Upper lobe of left lung (tissue), 6 donors: ENCODE measurements around the gene ZNF385B. TPM values are rescaled to one million over a fixed set of nuclear protein-coding genes. Genes with fewer than 3 reads are reported as not detected.

ENCODE experiments used
- ATAC-seq, 2 donors: fragments of 200-7000 bp; cut with Tn5 transposase; one replicate each; pipeline ENCODE4 v1.9.1; 2022; ENCODE audit warnings: mild to moderate bottlenecking in 2 of 2, moderate library complexity in 2 of 2; ENCODE audit not compliant: low FRiP score in 2 of 2
- DNase-seq, 2 donors: peaks; one replicate each; pipeline ENCODE4 v3.0.0-alpha.2; 2019 to 2020
- H3K27ac ChIP-seq, 4 donors: fragments of 200-600 bp; sonication (generic); one replicate each; pipeline ENCODE4 v1.5.1; 2016 to 2019
- H3K27me3 ChIP-seq, 4 donors: fragments of 200-600 bp; sonication (generic); one replicate each; pipeline ENCODE4 v1.5.1; 2017 to 2019
- H3K36me3 ChIP-seq, 4 donors: fragments of 200-600 bp; sonication (generic); one replicate each; pipeline ENCODE4 v1.5.1; 2016 to 2019
- H3K4me1 ChIP-seq, 4 donors: fragments of 200-600 bp; sonication (generic); one replicate each; pipeline ENCODE4 v1.5.1; 2018 to 2019
- H3K4me3 ChIP-seq, 4 donors: fragments of 200-600 bp; sonication (generic); one replicate each; pipeline ENCODE4 v1.5.1; 2017 to 2019; ENCODE audit warnings: mild to moderate bottlenecking in 2 of 4, moderate library complexity in 1 of 4
- H3K9me3 ChIP-seq, 4 donors: fragments of 200-600 bp; sonication (generic); one replicate each; pipeline ENCODE4 v1.5.1; 2018 to 2019
- CTCF ChIP-seq, 6 experiments: fragments of 450-650 bp in 4 of 6; fragments of 200-600 bp in 2 of 6; sonication (generic) in 2 of 6; IDR thresholded peaks; one replicate each; pipeline ENCODE4 v1.5.1; 2016 to 2019; ENCODE audit warnings: antibody characterized with exemption in 6 of 6
- EP300 ChIP-seq, 4 donors: sonication (generic); formaldehyde crosslinking; IDR thresholded peaks; one replicate each; pipeline ENCODE4 v1.5.1; 2017; ENCODE audit warnings: antibody characterized with exemption in 4 of 4, control low read depth in 2 of 4
- POLR2A ChIP-seq, 4 donors: fragments of 450-650 bp; IDR thresholded peaks; one replicate each; pipeline ENCODE4 v1.5.1; 2016 to 2017; ENCODE audit warnings: antibody characterized with exemption in 4 of 4, mild to moderate bottlenecking in 2 of 4
- POLR2AphosphoS5 ChIP-seq, 2 donors: sonication (generic); formaldehyde crosslinking; IDR thresholded peaks; one replicate each; pipeline ENCODE4 v1.5.1; 2017; ENCODE audit warnings: antibody characterized with exemption in 2 of 2
- WGBS, 2 donors: methylation state at CpG; one replicate each; pipeline ENCODE4 v1.1.5; 2017 to 2018; 5-methylcytosine and 5-hydroxymethylcytosine counted together
- total RNA-seq, 6 donors: library from RNA; depleted of rRNA in 4 of 6; stranded (reverse); fragments of >200 nt in 4 of 6; gene quantifications; one replicate each; pipeline versions ENCODE4 v1.1.0 to v1.2.1, GENCODE V29; 2016 to 2021
- donor health status: DM: no; HTN: no; CAD: no; lungs with moderate emphysema.
- donor health status: DM: no; HTN: yes; CAD: no; lungs with severe emphysema.

The ZNF385B gene
- total RNA-seq, 6 donors from 2014 or later = 22.1 to 93.5 (median 40.2) TPM

- H3K27ac ChIP-seq = no peak overlapping the region
- H3K4me1 ChIP-seq = peaks cover 0 to 3% (median 0%) of the 10 kb centered on the region in 4 donors
- no peaks in the 10 kb centered on the region for H3K27me3 ChIP-seq
- 94 to 97% methylated on average over 1 of the region's 1 CpG for WGBS, 2 donors
- H3K4me3 ChIP-seq = no peak overlapping the region
- DNase-seq (no peak), ATAC-seq (no peak)
- TF ChIP-seq EP300 (IDR thresholded peaks at IDR 0.05) (no peak), CTCF (IDR thresholded peaks at IDR 0.05) (no peak), POLR2A (IDR thresholded peaks at IDR 0.05) (no peak), POLR2AphosphoS5 (IDR thresholded peaks at IDR 0.05) (no peak)
- no peaks in the 10 kb centered on the region for H3K36me3 ChIP-seq
- H3K9me3 ChIP-seq = no peaks in the 10 kb centered on the region
These were observed 165.9 kb downstream of the ZNF385B start for GRCh38 chr2:179695486-179695885.

GRCh38 chr2:179694963-179695362 lies 166.4 kb downstream of the ZNF385B start:
- TF ChIP-seq POLR2A (IDR thresholded peaks at IDR 0.05) = no peak
- TF ChIP-seq CTCF (IDR thresholded peaks at IDR 0.05) = no peak
- no peak for TF ChIP-seq POLR2AphosphoS5 (IDR thresholded peaks at IDR 0.05)
- TF ChIP-seq EP300 (IDR thresholded peaks at IDR 0.05) = no peak
- WGBS, 2 donors = 59 to 83% methylated on average over 1 of the region's 1 CpG
- Histone ChIP-seq H3K4me1 (peaks cover 0 to 3% (median 0%) of the 10 kb centered on the region in 4 donors), H3K27me3 (no peaks in the 10 kb centered on the region), H3K36me3 (no peaks in the 10 kb centered on the region), H3K27ac (no peak overlapping the region), H3K9me3 (no peaks in the 10 kb centered on the region), H3K4me3 (no peak overlapping the region)
- no peak for ATAC-seq
- no peak for DNase-seq

- Histone ChIP-seq H3K4me1 (peaks cover 0 to 3% (median 0%) of the 10 kb centered on the region in 4 donors), H3K9me3 (no peaks in the 10 kb centered on the region), H3K27me3 (no peaks in the 10 kb centered on the region), H3K4me3 (no peak overlapping the region), H3K27ac (no peak overlapping the region), H3K36me3 (no peaks in the 10 kb centered on the region)
- 67 to 78% methylated on average over 1 of the region's 1 CpG for WGBS, 2 donors
- TF ChIP-seq EP300 (IDR thresholded peaks at IDR 0.05) = no peak
- no peak for TF ChIP-seq CTCF (IDR thresholded peaks at IDR 0.05)
- no peak for TF ChIP-seq POLR2AphosphoS5 (IDR thresholded peaks at IDR 0.05)
- TF ChIP-seq POLR2A (IDR thresholded peaks at IDR 0.05) = no peak
- DNase-seq (no peak), ATAC-seq (no peak)
These were observed 168.8 kb downstream of the ZNF385B start for GRCh38 chr2:179692610-179693009.

GRCh38 chr2:179692043-179692442 lies 169.4 kb downstream of the ZNF385B start:
- no peak overlapping the region for H3K27ac ChIP-seq
- H3K27me3 ChIP-seq = no peaks in the 10 kb centered on the region
- no peak overlapping the region for H3K4me3 ChIP-seq
- TF ChIP-seq POLR2AphosphoS5 (IDR thresholded peaks at IDR 0.05) (no peak), POLR2A (IDR thresholded peaks at IDR 0.05) (no peak), EP300 (IDR thresholded peaks at IDR 0.05) (no peak), CTCF (IDR thresholded peaks at IDR 0.05) (no peak)
- ATAC-seq (no peak), DNase-seq (no peak)
- WGBS, 2 donors = 38 to 50% methylated on average over 1 of the region's 1 CpG
- H3K4me1 ChIP-seq = peaks cover 0 to 3% (median 0%) of the 10 kb centered on the region in 4 donors
- no peaks in the 10 kb centered on the region for H3K9me3 ChIP-seq
- H3K36me3 ChIP-seq = no peaks in the 10 kb centered on the region

- Histone ChIP-seq H3K27ac (no peak overlapping the region), H3K9me3 (no peaks in the 10 kb centered on the region), H3K27me3 (no peaks in the 10 kb centered on the region), H3K4me1 (peaks cover 0 to 3% (median 0%) of the 10 kb centered on the region in 4 donors), H3K4me3 (no peak overlapping the region), H3K36me3 (no peaks in the 10 kb centered on the region)
- no peak for TF ChIP-seq CTCF (IDR thresholded peaks at IDR 0.05)
- TF ChIP-seq EP300 (IDR thresholded peaks at IDR 0.05) = no peak
- no peak for TF ChIP-seq POLR2A (IDR thresholded peaks at IDR 0.05)
- no peak for TF ChIP-seq POLR2AphosphoS5 (IDR thresholded peaks at IDR 0.05)
- ATAC-seq (no peak), DNase-seq (no peak)
- WGBS, 2 donors = 71 to 72% methylated on average over 3 of the region's 3 CpGs
These were observed 170.2 kb downstream of the ZNF385B start for GRCh38 chr2:179691235-179691634.
